ENCODE measurements around the gene VEPH1.

VEPH1 gene

DNA sequence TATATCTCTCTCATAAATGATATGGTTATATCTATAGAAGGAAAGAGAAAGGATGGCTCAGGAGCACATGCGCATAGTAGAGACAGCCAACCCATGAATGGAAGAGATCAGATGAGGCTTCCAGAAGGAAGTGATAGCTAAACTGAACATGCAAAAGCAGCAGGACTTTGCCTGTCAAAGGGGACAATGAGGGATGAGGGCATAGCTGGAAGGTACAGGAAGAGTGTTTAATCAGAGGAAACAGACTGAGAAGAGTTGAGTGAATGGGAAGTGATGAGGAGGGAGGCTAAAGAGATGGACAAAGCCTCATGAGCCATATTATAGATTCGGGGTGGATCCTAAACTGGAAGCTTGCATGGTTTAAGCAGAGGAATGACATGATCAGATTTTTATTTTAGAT, 26.5 kb upstream of the VEPH1 start:
- no peaks in the 10 kb centered on the region for H3F3A ChIP-seq (ENCODE audit: insufficient read depth)
- no peaks in the 10 kb centered on the region for H3K9me2 ChIP-seq (replicated peaks; ENCODE audit: insufficient read depth, low read length)
- H3K36me3 ChIP-seq (ENCODE audit: low read length), result no peaks in the 10 kb centered on the region
- no peak overlapping the region for H3K9ac ChIP-seq (ENCODE audit: low read length)
- no peak overlapping the region for H3K4me3 ChIP-seq (ENCODE audit: insufficient read depth, low read length, poor library complexity, severe bottlenecking)
- no peak overlapping the region for H2AFZ ChIP-seq (ENCODE audit: low read depth, low read length, severe bottlenecking)
- no peak overlapping the region for H3K4me2 ChIP-seq (ENCODE audit: low read depth, low read length, poor library complexity, severe bottlenecking)
- no peaks in the 10 kb centered on the region for H4K20me1 ChIP-seq (ENCODE audit: low read depth, low read length)
- no peak overlapping the region for H3K27ac ChIP-seq (ENCODE audit: low read depth, low read length)
- no peaks in the 10 kb centered on the region for H3K27me3 ChIP-seq (ENCODE audit: low read length)
- no peaks in the 10 kb centered on the region for H3K9me3 ChIP-seq (ENCODE audit: insufficient read depth, low read length)
- H3K79me2 ChIP-seq (ENCODE audit: insufficient read depth, low read length), result no peaks in the 10 kb centered on the region
- no peak for TF ChIP-seq EZH2phosphoT487 (conservative IDR thresholded peaks at IDR 0.05; ENCODE audit: low read length)
- TF ChIP-seq, protein P1, sequence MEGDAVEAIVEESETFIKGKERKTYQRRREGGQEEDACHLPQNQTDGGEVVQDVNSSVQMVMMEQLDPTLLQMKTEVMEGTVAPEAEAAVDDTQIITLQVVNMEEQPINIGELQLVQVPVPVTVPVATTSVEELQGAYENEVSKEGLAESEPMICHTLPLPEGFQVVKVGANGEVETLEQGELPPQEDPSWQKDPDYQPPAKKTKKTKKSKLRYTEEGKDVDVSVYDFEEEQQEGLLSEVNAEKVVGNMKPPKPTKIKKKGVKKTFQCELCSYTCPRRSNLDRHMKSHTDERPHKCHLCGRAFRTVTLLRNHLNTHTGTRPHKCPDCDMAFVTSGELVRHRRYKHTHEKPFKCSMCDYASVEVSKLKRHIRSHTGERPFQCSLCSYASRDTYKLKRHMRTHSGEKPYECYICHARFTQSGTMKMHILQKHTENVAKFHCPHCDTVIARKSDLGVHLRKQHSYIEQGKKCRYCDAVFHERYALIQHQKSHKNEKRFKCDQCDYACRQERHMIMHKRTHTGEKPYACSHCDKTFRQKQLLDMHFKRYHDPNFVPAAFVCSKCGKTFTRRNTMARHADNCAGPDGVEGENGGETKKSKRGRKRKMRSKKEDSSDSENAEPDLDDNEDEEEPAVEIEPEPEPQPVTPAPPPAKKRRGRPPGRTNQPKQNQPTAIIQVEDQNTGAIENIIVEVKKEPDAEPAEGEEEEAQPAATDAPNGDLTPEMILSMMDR (IDR thresholded peaks at IDR 0.05; ENCODE audit: insufficient read depth, low read length, poor library complexity, severe bottlenecking), result no peak

- no peak for TF ChIP-seq EZH2phosphoT487 (conservative IDR thresholded peaks at IDR 0.05; ENCODE audit: low read length)
- TF ChIP-seq, protein P1 (IDR thresholded peaks at IDR 0.05; ENCODE audit: insufficient read depth, low read length, poor library complexity, severe bottlenecking), result no peak
- Histone ChIP-seq H3K27ac (ENCODE audit: low read depth, low read length) (no peak overlapping the region), H3K9me3 (ENCODE audit: insufficient read depth, low read length) (no peaks in the 10 kb centered on the region), H3K4me3 (ENCODE audit: insufficient read depth, low read length, poor library complexity, severe bottlenecking) (no peak overlapping the region), H3K36me3 (ENCODE audit: low read length) (no peaks in the 10 kb centered on the region), H3F3A (ENCODE audit: insufficient read depth) (no peaks in the 10 kb centered on the region), H3K27me3 (ENCODE audit: low read length) (no peaks in the 10 kb centered on the region), H4K20me1 (ENCODE audit: low read depth, low read length) (no peaks in the 10 kb centered on the region), H2AFZ (ENCODE audit: low read depth, low read length, severe bottlenecking) (no peak overlapping the region), H3K79me2 (ENCODE audit: insufficient read depth, low read length) (no peaks in the 10 kb centered on the region), H3K9me2 (replicated peaks; ENCODE audit: insufficient read depth, low read length) (no peaks in the 10 kb centered on the region), H3K9ac (ENCODE audit: low read length) (no peak overlapping the region), H3K4me2 (ENCODE audit: low read depth, low read length, poor library complexity, severe bottlenecking) (no peak overlapping the region)
Measured at GRCh38 chr3:157529085-157529484, 25.9 kb upstream of the VEPH1 start.

DNA sequence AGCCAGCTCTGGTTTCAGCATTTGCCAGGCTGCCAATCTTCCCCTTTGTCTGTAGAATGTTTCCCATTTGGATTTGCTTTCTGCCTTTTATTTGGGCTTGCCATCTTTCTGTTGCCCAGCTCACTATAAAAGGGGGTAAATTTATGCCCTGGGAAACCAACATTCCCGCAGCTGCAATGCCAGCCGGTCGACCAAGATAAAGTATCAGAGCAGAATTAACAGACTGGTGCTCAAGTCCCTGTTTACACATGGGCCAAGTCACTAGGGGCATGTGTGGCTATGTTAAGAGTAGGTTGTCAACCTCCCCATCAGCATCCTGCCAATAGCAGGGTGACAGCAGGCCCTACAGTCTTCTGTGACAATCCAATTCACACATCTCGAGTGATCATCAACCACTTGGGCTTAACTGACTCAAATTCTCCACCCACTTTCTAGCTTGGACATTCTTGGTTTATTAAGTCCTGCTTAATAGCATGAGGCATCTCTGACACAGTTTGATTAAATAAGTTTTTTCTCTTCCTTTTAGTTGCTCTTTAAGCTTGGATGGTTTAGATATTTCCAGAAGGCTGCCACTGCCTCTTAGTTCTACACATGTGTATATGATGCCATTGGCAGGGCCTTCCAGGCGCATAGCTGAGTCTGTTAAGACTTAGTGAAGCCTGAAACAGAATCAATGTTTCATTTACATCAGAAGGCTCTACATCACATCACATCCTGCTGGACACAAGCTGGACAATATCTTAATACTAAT, 24.1 kb upstream of the VEPH1 start:
- no peak overlapping the region for H3K9ac ChIP-seq (ENCODE audit: low read length)
- H3K79me2 ChIP-seq (ENCODE audit: insufficient read depth, low read length), result no peaks in the 10 kb centered on the region
- H4K20me1 ChIP-seq (ENCODE audit: low read depth, low read length), result no peaks in the 10 kb centered on the region
- H3K27ac ChIP-seq (ENCODE audit: low read depth, low read length), result no peak overlapping the region
- no peaks in the 10 kb centered on the region for H3K27me3 ChIP-seq (ENCODE audit: low read length)
- no peak overlapping the region for H3K4me3 ChIP-seq (ENCODE audit: insufficient read depth, low read length, poor library complexity, severe bottlenecking)
- H3K9me2 ChIP-seq (replicated peaks; ENCODE audit: insufficient read depth, low read length), result no peaks in the 10 kb centered on the region
- no peak for TF ChIP-seq EZH2phosphoT487 (conservative IDR thresholded peaks at IDR 0.05; ENCODE audit: low read length)
- TF ChIP-seq, protein P1 (IDR thresholded peaks at IDR 0.05; ENCODE audit: insufficient read depth, low read length, poor library complexity, severe bottlenecking), result no peak
- H3K9me3 ChIP-seq (ENCODE audit: insufficient read depth, low read length), result no peaks in the 10 kb centered on the region
- H2AFZ ChIP-seq (ENCODE audit: low read depth, low read length, severe bottlenecking), result no peak overlapping the region
- no peaks in the 10 kb centered on the region for H3K36me3 ChIP-seq (ENCODE audit: low read length)
- no peaks in the 10 kb centered on the region for H3F3A ChIP-seq (ENCODE audit: insufficient read depth)
- H3K4me2 ChIP-seq (ENCODE audit: low read depth, low read length, poor library complexity, severe bottlenecking), result no peak overlapping the region

All from SU-DHL-6 (cell line).